Activated CD8-positive, alpha-beta T cell treated with anti-CD3 and anti-CD28 coated beads, Interleukin-2, amount 10 ng/mL, durations not matched to agents 7 days and 5 days (primary cell): ENCODE results near the gene SCUBE2. TPM values are rescaled to one million over a fixed set of nuclear protein-coding genes. Genes with fewer than 3 reads are reported as not detected.

Experiments used
- ATAC-seq: fragments of 150-1000 bp; cut with Tn5 transposase; one replicate; pipeline ENCODE4 v1.10.0; 2021; ENCODE audit warnings: moderate library complexity
- CTCF ChIA-PET: fragments of 350-600 bp; sonication (Branson Sonifier 250); formaldehyde crosslinking; loops from one replicate; lab custom pipeline; 2021; ENCODE audit warnings: antibody characterized with exemption; lab: Charles Lee
- POLR2A ChIA-PET: fragments of 350-600 bp; sonication (Branson Sonifier 250); formaldehyde crosslinking; loops from one replicate; lab custom pipeline; 2021; ENCODE audit warnings: antibody characterized with exemption; lab: Charles Lee
- DNase-seq: peaks from one replicate; pipeline ENCODE4 v3.0.0-alpha.2; 2020
- H3K27ac Mint-ChIP-seq: one replicate; pipeline ENCODE4 v1.8.0; 2021; ENCODE audit warnings: mild to moderate bottlenecking, mixed read lengths
- H3K27me3 Mint-ChIP-seq: one replicate; pipeline ENCODE4 v1.8.0; 2021; ENCODE audit warnings: low read depth, mixed read lengths
- H3K36me3 Mint-ChIP-seq: one replicate; pipeline ENCODE4 v1.8.0; 2021; ENCODE audit warnings: low read depth, mixed read lengths
- H3K4me1 Mint-ChIP-seq: one replicate; pipeline ENCODE4 v1.8.0; 2021; ENCODE audit warnings: low read depth, mixed read lengths
- H3K4me3 Mint-ChIP-seq: one replicate; pipeline ENCODE4 v1.8.0; 2021; ENCODE audit warnings: mild to moderate bottlenecking, mixed read lengths
- H3K9me3 Mint-ChIP-seq: one replicate; pipeline ENCODE4 v1.8.0; 2022; ENCODE audit warnings: mixed read lengths; ENCODE audit not compliant: insufficient read depth
- total RNA-seq, 2 experiments: library from RNA; stranded (reverse); gene quantifications; one replicate each; pipeline ENCODE4 v1.2.3, GENCODE V29; 2021

Gene SCUBE2
- total RNA-seq, 2 experiments from 2014 or later, result 0.65 TPM; not detected in 1

GRCh38 chr11:9130297-9130696 is 38.9 kb upstream of the SCUBE2 start:
- no peaks in the 10 kb centered on the region for H3K9me3 Mint-ChIP-seq
- no peak overlapping the region for H3K4me3 Mint-ChIP-seq
- ATAC-seq (no peak), DNase-seq (no peak)
- CTCF ChIA-PET, result interaction anchor here (0.8 to 2.3 kb wide), 6 partner anchors 8 to 376 kb away, joined by 3 to 18 read pairs (median 4); no protein-coding TSS in a partner anchor
- POLR2A ChIA-PET, result no interaction called here
- no peak overlapping the region for H3K27ac Mint-ChIP-seq
- H3K4me1 Mint-ChIP-seq, result peaks cover 9% of the 10 kb centered on the region
- H3K27me3 Mint-ChIP-seq, result no peaks in the 10 kb centered on the region
- H3K36me3 Mint-ChIP-seq, result peaks cover 4% of the 10 kb centered on the region

DNA sequence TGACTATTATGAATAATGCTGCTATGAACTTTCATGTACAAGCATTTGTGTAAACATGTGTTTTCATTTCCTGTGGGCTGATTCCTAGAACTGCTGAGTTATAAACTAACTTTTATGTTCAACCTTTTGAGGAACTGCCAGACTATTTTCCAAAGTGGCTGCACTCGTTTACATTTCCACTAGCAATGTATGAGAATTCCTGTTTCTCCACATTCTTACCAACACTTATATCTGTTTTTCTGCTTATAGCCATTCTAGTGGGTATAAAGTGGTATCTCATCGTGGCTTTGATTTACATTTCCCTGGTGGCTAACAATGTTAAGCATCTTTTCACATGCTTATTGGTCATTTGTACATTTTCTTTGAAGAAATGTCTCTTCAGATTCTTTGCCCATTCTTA is 35.2 kb upstream of the SCUBE2 start:
- Mint-ChIP-seq H3K27ac (no peak overlapping the region), H3K9me3 (no peaks in the 10 kb centered on the region), H3K36me3 (no peaks in the 10 kb centered on the region), H3K4me3 (no peak overlapping the region), H3K4me1 (peaks cover 9% of the 10 kb centered on the region), H3K27me3 (no peaks in the 10 kb centered on the region)
- DNase-seq (no peak), ATAC-seq (no peak)
- ChIA-PET POLR2A (no interaction called here), CTCF (interaction anchor here (1.3 kb wide), 1 partner anchor 11 kb away, joined by 6 read pairs; no protein-coding TSS in a partner anchor)

DNA sequence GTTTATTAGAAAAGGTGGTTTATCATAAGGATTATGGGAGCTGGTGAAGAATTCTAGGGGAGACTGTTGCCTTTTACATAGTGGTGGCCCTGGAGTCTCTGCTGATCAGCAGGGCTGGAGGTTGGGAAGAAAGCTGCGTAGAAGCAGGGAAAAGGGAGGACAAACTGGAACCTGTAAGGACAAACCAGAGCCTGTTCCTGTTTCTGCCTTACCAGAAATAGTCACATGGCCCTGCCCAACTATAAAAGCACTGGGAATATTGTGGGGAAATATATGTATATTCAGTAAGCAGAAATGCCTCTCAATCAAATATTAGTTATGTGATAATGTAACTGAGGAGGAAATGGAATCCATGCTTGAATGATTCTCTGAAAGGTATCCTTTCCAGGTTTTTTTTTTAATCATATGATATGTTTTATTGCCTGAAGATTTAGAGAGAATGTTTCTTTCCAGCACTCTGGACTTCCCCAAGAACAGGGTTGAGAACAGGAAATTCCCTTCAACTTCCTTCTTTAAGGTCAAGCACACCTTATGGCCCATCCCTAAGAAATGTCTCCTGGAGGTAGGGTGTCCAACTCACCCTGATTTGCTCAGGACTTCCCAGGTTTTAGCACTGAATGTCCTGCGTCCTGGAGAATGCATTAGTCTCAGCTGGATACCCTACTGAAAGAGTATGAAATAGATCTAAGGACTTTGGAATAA is 33.9 kb upstream of the SCUBE2 start:
- CTCF ChIA-PET, result interaction anchor here (0.7 to 1.3 kb wide), 3 partner anchors 12 to 166 kb away, joined by 3 to 6 read pairs (median 4); no protein-coding TSS in a partner anchor
- no peaks in the 10 kb centered on the region for H3K36me3 Mint-ChIP-seq
- H3K9me3 Mint-ChIP-seq, result no peaks in the 10 kb centered on the region
- ATAC-seq (no peak), DNase-seq (no peak)
- POLR2A ChIA-PET, result interaction anchor here (0.6 kb wide), 1 partner anchor 28 kb away, joined by 4 read pairs; no protein-coding TSS in a partner anchor
- H3K27me3 Mint-ChIP-seq, result no peaks in the 10 kb centered on the region
- no peak overlapping the region for H3K27ac Mint-ChIP-seq
- H3K4me1 Mint-ChIP-seq, result peaks cover 9% of the 10 kb centered on the region
- no peak overlapping the region for H3K4me3 Mint-ChIP-seq

- no peak for DNase-seq
- H3K4me1 Mint-ChIP-seq, result peaks cover 9% of the 10 kb centered on the region
- CTCF ChIA-PET, result interaction anchor here (1.0 to 1.5 kb wide), 4 partner anchors 14 to 210 kb away, joined by 3 to 5 read pairs (median 4); no protein-coding TSS in a partner anchor
Measured at GRCh38 chr11:9123595-9124304, 32.4 kb upstream of the SCUBE2 start.

DNA sequence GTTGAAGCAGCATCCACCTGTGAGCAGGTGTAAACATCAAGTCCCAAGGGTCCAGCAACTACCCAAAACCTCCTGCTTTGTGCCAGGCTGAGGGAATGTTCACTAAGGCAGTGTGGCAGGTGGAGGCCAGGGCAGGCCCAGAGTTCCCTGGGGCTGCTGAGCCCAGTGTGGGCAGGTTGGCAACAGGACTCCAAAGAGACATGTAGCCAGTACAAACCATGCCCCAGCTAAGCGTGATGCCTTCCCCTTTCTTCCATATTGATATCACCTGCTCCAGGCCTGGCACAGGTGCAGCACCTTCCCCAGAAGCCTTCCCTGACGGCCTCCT is 30.0 kb upstream of the SCUBE2 start:
- Mint-ChIP-seq H3K4me1 (peaks cover 3% of the 10 kb centered on the region), H3K36me3 (no peaks in the 10 kb centered on the region), H3K27me3 (no peaks in the 10 kb centered on the region), H3K4me3 (no peak overlapping the region), H3K9me3 (no peaks in the 10 kb centered on the region), H3K27ac (no peak overlapping the region)
- POLR2A ChIA-PET, result no interaction called here
- CTCF ChIA-PET, result no interaction called here
- DNase-seq, result no peak
- ATAC-seq, result no peak

More at GRCh38 chr11:9123595-9124304, 32.4 kb upstream of the SCUBE2 start:
- Mint-ChIP-seq H3K4me3 (no peak overlapping the region), H3K9me3 (no peaks in the 10 kb centered on the region), H3K36me3 (no peaks in the 10 kb centered on the region), H3K27ac (no peak overlapping the region), H3K27me3 (no peaks in the 10 kb centered on the region)
- ATAC-seq, result no peak
- POLR2A ChIA-PET, result interaction anchor here (0.7 kb wide), 1 partner anchor 11 kb away, joined by 3 read pairs; no protein-coding TSS in a partner anchor

DNA sequence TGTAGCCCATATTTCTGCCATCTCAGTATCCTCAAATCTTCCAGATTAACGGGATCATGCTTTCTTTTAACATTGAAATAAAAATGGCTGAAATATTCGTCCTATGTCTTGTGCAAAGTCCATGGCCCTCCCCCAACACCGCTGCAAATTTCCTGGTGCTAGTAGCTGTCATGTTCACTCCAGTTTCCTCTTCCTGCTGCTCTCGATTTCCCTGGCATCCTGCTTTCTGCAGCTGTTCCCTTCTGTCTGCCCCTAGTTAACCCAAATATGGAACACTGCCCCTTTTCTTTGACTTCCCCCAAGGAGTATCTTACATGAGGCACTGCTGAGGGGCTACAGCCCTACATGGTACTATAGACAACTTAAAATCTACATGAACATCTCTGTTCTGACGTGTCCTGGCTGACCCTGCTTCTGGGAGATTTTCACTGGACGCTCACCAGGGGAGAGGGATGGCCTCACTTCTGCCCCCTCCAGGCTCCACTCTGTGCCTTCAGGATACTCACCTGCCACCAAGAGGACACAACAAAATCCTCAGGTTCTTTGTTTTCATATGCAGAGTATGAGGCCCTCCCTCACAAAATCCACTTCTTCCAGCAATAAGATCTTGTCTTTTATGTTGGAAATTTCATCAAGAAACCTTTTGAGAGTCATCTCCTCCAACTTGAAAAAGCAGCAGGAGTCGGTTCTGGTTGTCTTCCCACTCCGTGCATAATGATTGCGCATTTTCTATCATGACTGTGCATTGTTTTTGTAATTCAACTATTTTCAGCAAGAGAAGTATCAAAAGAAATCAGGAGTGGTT is 29.5 kb upstream of the SCUBE2 start:
- Mint-ChIP-seq H3K36me3 (no peaks in the 10 kb centered on the region), H3K4me1 (no peaks in the 10 kb centered on the region), H3K27ac (no peak overlapping the region), H3K4me3 (no peak overlapping the region), H3K27me3 (no peaks in the 10 kb centered on the region), H3K9me3 (no peaks in the 10 kb centered on the region)
- ChIA-PET POLR2A (no interaction called here), CTCF (no interaction called here)
- no peak for DNase-seq
- no peak for ATAC-seq

GRCh38 chr11:9118277-9118676 is 26.9 kb upstream of the SCUBE2 start:
- Mint-ChIP-seq H3K27me3 (no peaks in the 10 kb centered on the region), H3K4me3 (no peak overlapping the region), H3K27ac (no peak overlapping the region), H3K4me1 (no peaks in the 10 kb centered on the region), H3K9me3 (peaks cover 1% of the 10 kb centered on the region), H3K36me3 (peaks cover under 1% of the 10 kb centered on the region)
- CTCF ChIA-PET, result interaction anchor here (1.4 to 4.2 kb wide), 2 partner anchors 11 to 19 kb away, joined by 8 to 15 read pairs; no protein-coding TSS in a partner anchor
- POLR2A ChIA-PET, result interaction anchor here (0.6 kb wide), 1 partner anchor 557 kb away, joined by 3 read pairs; no protein-coding TSS in a partner anchor
- DNase-seq (no peak), ATAC-seq (no peak)

GRCh38 chr11:9112075-9112474 is 20.7 kb upstream of the SCUBE2 start:
- peaks cover 5% of the 10 kb centered on the region for H3K27me3 Mint-ChIP-seq
- H3K4me3 Mint-ChIP-seq, result no peak overlapping the region
- H3K4me1 Mint-ChIP-seq, result no peaks in the 10 kb centered on the region
- ATAC-seq (no peak), DNase-seq (no peak)
- peaks cover 15% of the 10 kb centered on the region for H3K9me3 Mint-ChIP-seq
- ChIA-PET CTCF (interaction anchor here (1.0 kb wide), 1 partner anchor 26 kb away, joined by 3 read pairs; no protein-coding TSS in a partner anchor), POLR2A (no interaction called here)
- peaks cover 2% of the 10 kb centered on the region for H3K36me3 Mint-ChIP-seq
- H3K27ac Mint-ChIP-seq, result no peak overlapping the region

GRCh38 chr11:9109858-9110731 is 18.7 kb upstream of the SCUBE2 start:
- H3K36me3 Mint-ChIP-seq, result peaks cover 2% of the 10 kb centered on the region
- DNase-seq, result no peak
- no peak for ATAC-seq
- no peak overlapping the region for H3K4me3 Mint-ChIP-seq
- no peaks in the 10 kb centered on the region for H3K4me1 Mint-ChIP-seq
- CTCF ChIA-PET, result interaction anchor here (1.0 to 1.4 kb wide), 4 partner anchors 15 to 94 kb away, joined by 3 to 6 read pairs (median 4); no protein-coding TSS in a partner anchor
- H3K27me3 Mint-ChIP-seq, result peaks cover 10% of the 10 kb centered on the region
- H3K9me3 Mint-ChIP-seq, result peaks cover 15% of the 10 kb centered on the region
- no peak overlapping the region for H3K27ac Mint-ChIP-seq
- POLR2A ChIA-PET, result no interaction called here

DNA sequence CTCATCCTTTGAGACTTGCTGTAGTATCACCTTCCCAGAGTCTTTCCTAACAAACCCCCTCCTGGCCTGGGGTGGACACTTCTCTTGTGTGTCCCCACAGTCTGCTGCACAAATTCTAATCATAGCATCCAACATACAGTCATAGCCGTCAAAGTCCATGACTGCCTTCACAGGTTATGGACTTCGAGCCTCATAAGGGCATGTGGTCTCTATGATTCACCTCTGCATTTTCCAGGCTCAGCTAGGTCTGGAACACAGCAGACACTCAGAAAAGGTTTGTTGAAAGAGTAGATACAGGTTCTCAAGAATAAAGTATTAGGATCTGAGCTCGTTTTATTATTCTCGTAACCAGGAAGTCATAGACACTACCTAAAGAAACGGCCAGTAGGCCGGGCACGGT is 13.2 kb upstream of the SCUBE2 start:
- Mint-ChIP-seq H3K4me3 (no peak overlapping the region), H3K27ac (no peak overlapping the region), H3K36me3 (no peaks in the 10 kb centered on the region), H3K4me1 (no peaks in the 10 kb centered on the region), H3K9me3 (no peaks in the 10 kb centered on the region), H3K27me3 (peaks cover 20% of the 10 kb centered on the region)
- no peak for DNase-seq
- no peak for ATAC-seq
- CTCF ChIA-PET, result interaction anchor here (2.2 kb wide), 1 partner anchor 11 kb away, joined by 8 read pairs; no protein-coding TSS in a partner anchor
- POLR2A ChIA-PET, result no interaction called here
